ENCODE results near the gene SMIM3. TPM values are rescaled to one million over a fixed set of nuclear protein-coding genes. Genes with fewer than 3 reads are reported as not detected.
"Not testable (repeated sequence)": the region's sequence is repeated elsewhere in the genome, so short reads cannot be mapped to it uniquely, and the experiment has no call there.

The SMIM3 gene
- total RNA-seq, 1 experiment from 2014 or later, result 15.6 TPM

DNA sequence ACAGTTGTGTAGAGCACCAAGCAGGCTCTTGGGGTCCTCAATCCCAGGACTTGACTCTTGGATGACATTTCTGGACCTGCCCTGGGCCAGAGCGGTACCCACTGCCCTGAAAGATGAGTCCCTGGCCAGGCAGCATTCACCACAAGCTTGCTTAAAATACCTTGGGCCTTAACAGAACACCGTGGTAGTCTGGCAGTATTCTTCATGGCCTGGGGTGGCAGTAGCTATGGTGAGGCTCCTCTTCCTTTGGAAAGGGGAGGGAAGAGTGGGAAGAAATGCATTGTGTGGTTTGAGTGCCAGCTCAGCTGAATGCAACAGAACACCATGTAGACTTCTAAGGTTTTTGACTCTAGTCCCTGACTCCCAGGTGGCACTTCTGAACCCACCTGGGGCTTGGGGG, 38.4 kb downstream of the SMIM3 start:
- Histone ChIP-seq H3K79me2 (ENCODE audit: low read length) (no peaks in the 10 kb centered on the region), H3K4me3 (ENCODE audit: low read length) (no peak overlapping the region), H4K20me1 (ENCODE audit: low read length) (no peaks in the 10 kb centered on the region), H3K9ac (ENCODE audit: low read length) (no peak overlapping the region), H3K4me2 (ENCODE audit: low read length) (no peak overlapping the region), H3K9me3 (ENCODE audit: low read length) (no peaks in the 10 kb centered on the region), H3K27me3 (ENCODE audit: low read length) (no peaks in the 10 kb centered on the region), H3F3A (ENCODE audit: low read length, unreplicated experiment) (no peaks in the 10 kb centered on the region), H3K27ac (ENCODE audit: low read length) (no peak overlapping the region), H3K36me3 (ENCODE audit: low read depth, low read length) (no peaks in the 10 kb centered on the region), H3K4me1 (ENCODE audit: insufficient read depth, low read length) (no peaks in the 10 kb centered on the region), H2AFZ (ENCODE audit: low read length) (no peak overlapping the region), H3K9me2 (replicated peaks; ENCODE audit: low read length) (no peaks in the 10 kb centered on the region)
- TF ChIP-seq EZH2 (IDR thresholded peaks at IDR 0.05; ENCODE audit: low read length, unreplicated experiment) (no peak), EZH2phosphoT487 (IDR thresholded peaks at IDR 0.05; ENCODE audit: borderline replicate concordance, low read length) (no peak)
- TF ChIP-seq, protein P1, sequence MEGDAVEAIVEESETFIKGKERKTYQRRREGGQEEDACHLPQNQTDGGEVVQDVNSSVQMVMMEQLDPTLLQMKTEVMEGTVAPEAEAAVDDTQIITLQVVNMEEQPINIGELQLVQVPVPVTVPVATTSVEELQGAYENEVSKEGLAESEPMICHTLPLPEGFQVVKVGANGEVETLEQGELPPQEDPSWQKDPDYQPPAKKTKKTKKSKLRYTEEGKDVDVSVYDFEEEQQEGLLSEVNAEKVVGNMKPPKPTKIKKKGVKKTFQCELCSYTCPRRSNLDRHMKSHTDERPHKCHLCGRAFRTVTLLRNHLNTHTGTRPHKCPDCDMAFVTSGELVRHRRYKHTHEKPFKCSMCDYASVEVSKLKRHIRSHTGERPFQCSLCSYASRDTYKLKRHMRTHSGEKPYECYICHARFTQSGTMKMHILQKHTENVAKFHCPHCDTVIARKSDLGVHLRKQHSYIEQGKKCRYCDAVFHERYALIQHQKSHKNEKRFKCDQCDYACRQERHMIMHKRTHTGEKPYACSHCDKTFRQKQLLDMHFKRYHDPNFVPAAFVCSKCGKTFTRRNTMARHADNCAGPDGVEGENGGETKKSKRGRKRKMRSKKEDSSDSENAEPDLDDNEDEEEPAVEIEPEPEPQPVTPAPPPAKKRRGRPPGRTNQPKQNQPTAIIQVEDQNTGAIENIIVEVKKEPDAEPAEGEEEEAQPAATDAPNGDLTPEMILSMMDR (conservative IDR thresholded peaks at IDR 0.05; ENCODE audit: low read depth, low read length), result no peak
- CTCF ChIA-PET, result no interaction called here
- no TSS peak for BruUV-seq (replicated peaks)
- DNase-seq, result no peak
- POLR2A ChIA-PET (ENCODE audit: unreplicated experiment), result no interaction called here
- intact Hi-C loops (cut with micrococcal nuclease), result no loop called here
- ATAC-seq, result no peak

DNA sequence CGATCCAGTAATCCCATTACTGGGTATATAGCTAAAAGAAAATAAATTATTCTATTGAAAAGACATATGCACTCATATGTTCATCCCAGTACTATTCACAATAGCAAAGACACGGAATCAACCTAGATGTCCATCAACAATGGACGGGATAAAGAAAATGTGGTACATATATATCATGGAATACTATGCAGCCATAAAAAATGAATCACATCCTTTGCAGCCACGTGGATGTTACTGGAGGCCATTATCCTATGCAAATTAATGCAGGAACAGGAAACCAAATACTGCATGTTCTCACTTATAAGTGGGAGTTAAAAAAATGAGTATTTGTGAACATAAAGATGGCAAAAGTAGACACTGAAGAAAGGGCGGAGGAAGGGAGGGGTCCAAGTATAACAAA, 51.2 kb downstream of the SMIM3 start:
- H3K9me2 ChIP-seq (replicated peaks; ENCODE audit: low read length), result no peaks in the 10 kb centered on the region
- TF ChIP-seq EZH2 (IDR thresholded peaks at IDR 0.05; ENCODE audit: low read length, unreplicated experiment) (no peak), EZH2phosphoT487 (IDR thresholded peaks at IDR 0.05; ENCODE audit: borderline replicate concordance, low read length) (no peak)
- TF ChIP-seq, protein P1 (conservative IDR thresholded peaks at IDR 0.05; ENCODE audit: low read depth, low read length), result no peak
- no peak overlapping the region for H3K4me3 ChIP-seq (ENCODE audit: low read length)
- no peak overlapping the region for H3K27ac ChIP-seq (ENCODE audit: low read length)
- POLR2A ChIA-PET (ENCODE audit: unreplicated experiment), result no interaction called here
- no peaks in the 10 kb centered on the region for H3F3A ChIP-seq (ENCODE audit: low read length, unreplicated experiment)
- no peak overlapping the region for H3K9ac ChIP-seq (ENCODE audit: low read length)
- H3K4me2 ChIP-seq (ENCODE audit: low read length), result no peak overlapping the region
- no peak overlapping the region for H2AFZ ChIP-seq (ENCODE audit: low read length)
- peaks cover 18% of the 10 kb centered on the region for H3K9me3 ChIP-seq (ENCODE audit: low read length)
- no peak for DNase-seq
- no peaks in the 10 kb centered on the region for H3K79me2 ChIP-seq (ENCODE audit: low read length)
- no peaks in the 10 kb centered on the region for H4K20me1 ChIP-seq (ENCODE audit: low read length)
- H3K36me3 ChIP-seq (ENCODE audit: low read depth, low read length), result no peaks in the 10 kb centered on the region
- ATAC-seq, result no peak
- BruUV-seq (replicated peaks), result no TSS peak
- H3K4me1 ChIP-seq (ENCODE audit: insufficient read depth, low read length), result no peaks in the 10 kb centered on the region
- intact Hi-C loops (cut with micrococcal nuclease), result no loop called here
- H3K27me3 ChIP-seq (ENCODE audit: low read length), result no peaks in the 10 kb centered on the region
- CTCF ChIA-PET, result no interaction called here

DNA sequence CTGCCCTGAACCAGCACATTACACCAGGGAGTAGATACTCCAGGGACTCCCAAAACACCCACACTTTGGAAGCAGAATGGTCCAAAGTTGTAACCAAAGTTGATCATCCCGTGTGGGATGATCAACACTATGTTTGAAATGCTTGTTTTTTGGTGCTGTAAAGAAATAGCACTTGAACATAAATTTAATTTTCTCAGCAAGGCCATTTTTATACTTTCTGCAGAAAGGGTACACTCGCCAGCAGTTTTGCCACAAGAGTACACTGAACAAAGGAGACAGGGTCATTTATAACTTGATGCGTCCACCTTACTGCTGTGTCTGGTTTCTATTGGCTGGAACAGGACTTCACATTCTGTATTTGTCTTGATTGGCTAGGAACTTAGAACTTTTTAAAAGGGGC, 53.3 kb downstream of the SMIM3 start:
- H3K9me2 ChIP-seq (replicated peaks; ENCODE audit: low read length); CTCF ChIA-PET: not testable (repeated sequence)

More for the DNA sequence above, 53.3 kb downstream of the SMIM3 start:
- H3F3A ChIP-seq (ENCODE audit: low read length, unreplicated experiment); H3K79me2 ChIP-seq (ENCODE audit: low read length); H3K9ac ChIP-seq (ENCODE audit: low read length); BruUV-seq (replicated peaks); H3K27me3 ChIP-seq (ENCODE audit: low read length); H4K20me1 ChIP-seq (ENCODE audit: low read length); H3K36me3 ChIP-seq (ENCODE audit: low read depth, low read length); H3K4me1 ChIP-seq (ENCODE audit: insufficient read depth, low read length); H3K4me2 ChIP-seq (ENCODE audit: low read length); H3K27ac ChIP-seq (ENCODE audit: low read length); intact Hi-C loops (cut with micrococcal nuclease); POLR2A ChIA-PET (ENCODE audit: unreplicated experiment); ATAC-seq; H3K4me3 ChIP-seq (ENCODE audit: low read length); H2AFZ ChIP-seq (ENCODE audit: low read length); DNase-seq: not testable (repeated sequence)
- peaks cover 17% of the 10 kb centered on the region for H3K9me3 ChIP-seq (ENCODE audit: low read length)
